Psoas muscle (tissue), 8 donors: ENCODE results near the gene HTR2B. TPM values are rescaled to one million over a fixed set of nuclear protein-coding genes. Genes with fewer than 3 reads are reported as not detected.
"Not testable (repeated sequence)": the region's sequence is repeated elsewhere in the genome, so short reads cannot be mapped to it uniquely, and the experiment has no call there.

Experiments used
- ATAC-seq, 4 donors: fragments of 200-7000 bp; cut with Tn5 transposase; one replicate each; pipeline ENCODE4 v1.9.1; 2020; ENCODE audit warnings: moderate library complexity in 3 of 4, mild to moderate bottlenecking in 2 of 4
- DNase-seq, 2 donors: peaks; one replicate each; pipeline ENCODE4 v3.0.0-alpha.2; 2020
- H3K27ac ChIP-seq: fragments of 200-600 bp; one replicate; pipeline ENCODE4 v1.8.0; 2022
- H3K27me3 ChIP-seq, 3 donors: fragments of 200-600 bp in 1 of 3; one replicate each; pipeline versions ENCODE4 v1.6.1 to v1.8.0; 2013 to 2022; ENCODE audit warnings: low read length in 2 of 3, mild to moderate bottlenecking in 2 of 3, moderate library complexity in 1 of 3; ENCODE audit not compliant: insufficient read depth in 3 of 3
- H3K36me3 ChIP-seq, 2 donors: fragments of 200-600 bp in 1 of 2; one replicate each; pipeline versions ENCODE4 v1.6.1 to v1.8.0; 2013 to 2022; ENCODE audit warnings: low read depth in 1 of 2, mild to moderate bottlenecking in 1 of 2, moderate library complexity in 1 of 2; ENCODE audit not compliant: insufficient read depth in 1 of 2
- H3K4me1 ChIP-seq: fragments of 200-600 bp; one replicate; pipeline ENCODE4 v1.8.0; 2022
- H3K4me3 ChIP-seq: fragments of 200-600 bp; one replicate; pipeline ENCODE4 v1.8.0; 2022; ENCODE audit warnings: mild to moderate bottlenecking
- H3K9me3 ChIP-seq: fragments of 200-600 bp; one replicate; pipeline ENCODE4 v1.8.0; 2022
- WGBS, 3 donors: extraction: QIAGEN DNeasy Blood & Tissue Kit; methylation state at CpG; one replicate each; pipeline versions ENCODE4 v1.1.6 to v1.1.7; 2013; 5-methylcytosine and 5-hydroxymethylcytosine counted together
- intact Hi-C, 2 donors: fragments of 100-400 bp; cut with DNase I; formaldehyde crosslinking; loops; one replicate each; pipeline versions ENCODE4 v1.11.0 to v1.14.2; 2022
- polyA plus RNA-seq, 3 donors: library from polyadenylated mRNA; stranded (reverse); fragments of 200-250 nt; gene quantifications; one replicate each; pipeline ENCODE4 v1.2.3, GENCODE V29; 2013
- total RNA-seq, 4 donors: library from RNA; stranded (reverse); fragmentation: NEBNext Ultra II Directional in 2 of 4; extraction: Animal tissue kit (Norgen Biotek cat#: 25700) in 2 of 4; gene quantifications; one replicate each; pipeline versions ENCODE4 v1.2.1 to v1.2.4, GENCODE V29; 2021 to 2023
- TF ChIP-seq, protein P1 (sequence below): fragments of 200-600 bp; IDR thresholded peaks from one replicate; pipeline ENCODE4 v1.8.0; 2022; ENCODE audit warnings: antibody characterized with exemption
- donor health status: healthy with polysubstance abuse.
- donor health status: DM: no; HTN: no; CAD: no; lungs with moderate emphysema.
- donor health status: Bipolar disorder and iron deficiency.
- donor health status: healthy.
- donor health status: DM: yes; HTN: yes; CAD: no.
- donor health status: DM: no; HTN: no; CAD: no.
- donor health status: DM: no; HTN: no; CAD: no.
- donor health status: DM: yes; HTN: yes; CAD: no.

The HTR2B gene
- total and polyA plus RNA-seq, 7 donors: 0.08 to 0.54 (median 0.17) TPM; not detected in 2

DNA sequence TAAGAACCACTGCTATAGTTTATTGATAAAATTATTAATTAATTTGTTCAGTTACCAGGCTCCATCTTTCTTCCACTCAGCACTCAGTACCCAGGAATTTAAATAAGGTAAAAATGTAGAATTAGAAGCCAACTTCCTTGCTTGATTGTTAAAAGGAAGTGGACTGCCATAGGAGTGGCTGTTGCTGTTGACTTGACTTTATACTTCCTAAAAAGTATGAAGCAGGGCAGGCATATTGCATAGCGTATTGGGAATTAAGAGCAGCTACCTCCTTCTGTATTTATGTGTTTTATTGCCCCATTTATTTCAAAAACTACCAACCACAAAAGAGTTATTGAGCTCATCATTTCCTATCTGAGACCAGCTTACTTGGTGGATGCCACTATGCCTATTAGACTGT lies 40.3 kb downstream of the HTR2B start:
- intact Hi-C loops: loop anchor here in 1 of 2 donors (10.0 kb wide), 1 partner anchor 370 kb away; no protein-coding TSS in a partner anchor
- H3K27me3 ChIP-seq: no peaks in the 10 kb centered on the region

DNA sequence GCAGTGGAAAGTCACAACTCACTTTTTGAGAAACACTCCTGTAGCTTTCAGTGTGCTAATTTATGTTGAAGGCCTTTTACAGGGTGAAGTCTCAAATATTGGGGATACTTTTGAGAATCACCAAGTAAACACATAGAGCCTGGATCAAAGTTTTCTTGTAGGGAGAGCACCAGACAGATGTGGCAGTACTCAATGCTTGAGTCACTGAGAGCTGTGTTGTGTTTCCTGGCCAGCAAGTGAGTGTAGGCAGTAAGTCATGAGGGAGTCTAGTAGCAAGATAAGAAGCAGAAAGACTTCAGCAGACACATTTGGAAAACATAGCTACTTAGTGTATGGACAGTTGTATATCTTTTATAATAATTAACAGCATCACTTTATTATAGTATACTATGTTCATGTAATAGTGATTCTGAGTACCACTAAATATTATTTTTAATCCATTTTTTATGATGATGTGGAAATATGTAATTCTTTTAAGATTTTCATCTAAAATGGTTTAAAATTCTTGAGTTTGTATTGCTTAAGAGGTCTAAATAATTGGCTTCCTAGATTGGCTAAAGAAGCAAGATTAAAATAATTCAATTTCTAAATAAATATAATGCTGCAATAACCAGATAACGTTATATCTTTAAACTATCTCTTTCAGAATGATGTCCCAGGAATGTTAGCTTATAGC lies 55.3 kb downstream of the HTR2B start:
- peaks cover 11 to 100% of the 10 kb centered on the region in 2 donors for H3K36me3 ChIP-seq
- no peak overlapping the region for H3K4me3 ChIP-seq
- TF ChIP-seq, protein P1, sequence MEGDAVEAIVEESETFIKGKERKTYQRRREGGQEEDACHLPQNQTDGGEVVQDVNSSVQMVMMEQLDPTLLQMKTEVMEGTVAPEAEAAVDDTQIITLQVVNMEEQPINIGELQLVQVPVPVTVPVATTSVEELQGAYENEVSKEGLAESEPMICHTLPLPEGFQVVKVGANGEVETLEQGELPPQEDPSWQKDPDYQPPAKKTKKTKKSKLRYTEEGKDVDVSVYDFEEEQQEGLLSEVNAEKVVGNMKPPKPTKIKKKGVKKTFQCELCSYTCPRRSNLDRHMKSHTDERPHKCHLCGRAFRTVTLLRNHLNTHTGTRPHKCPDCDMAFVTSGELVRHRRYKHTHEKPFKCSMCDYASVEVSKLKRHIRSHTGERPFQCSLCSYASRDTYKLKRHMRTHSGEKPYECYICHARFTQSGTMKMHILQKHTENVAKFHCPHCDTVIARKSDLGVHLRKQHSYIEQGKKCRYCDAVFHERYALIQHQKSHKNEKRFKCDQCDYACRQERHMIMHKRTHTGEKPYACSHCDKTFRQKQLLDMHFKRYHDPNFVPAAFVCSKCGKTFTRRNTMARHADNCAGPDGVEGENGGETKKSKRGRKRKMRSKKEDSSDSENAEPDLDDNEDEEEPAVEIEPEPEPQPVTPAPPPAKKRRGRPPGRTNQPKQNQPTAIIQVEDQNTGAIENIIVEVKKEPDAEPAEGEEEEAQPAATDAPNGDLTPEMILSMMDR: no peak
- no peak overlapping the region for H3K27ac ChIP-seq
- H3K4me1 ChIP-seq: no peaks in the 10 kb centered on the region
- DNase-seq (no peak), ATAC-seq (no peak)
- no peaks in the 10 kb centered on the region for H3K9me3 ChIP-seq
- intact Hi-C loops: no loop called here
- WGBS, 3 donors: 90 to 96% (median 95%) methylated on average over 1 of the region's 1 CpG
- H3K27me3 ChIP-seq: no peaks in the 10 kb centered on the region

More for the DNA sequence above, 40.3 kb downstream of the HTR2B start:
- 90 to 100% (median 96%) methylated on average over 1 of the region's 1 CpG for WGBS, 3 donors
- no peak overlapping the region for H3K27ac ChIP-seq
- no peaks in the 10 kb centered on the region for H3K4me1 ChIP-seq
- H3K9me3 ChIP-seq: no peaks in the 10 kb centered on the region
- ATAC-seq: no peak
- peaks cover 20 to 100% of the 10 kb centered on the region in 2 donors for H3K36me3 ChIP-seq
- no peak overlapping the region for H3K4me3 ChIP-seq
- TF ChIP-seq, protein P1: no peak
- no peak for DNase-seq

DNA sequence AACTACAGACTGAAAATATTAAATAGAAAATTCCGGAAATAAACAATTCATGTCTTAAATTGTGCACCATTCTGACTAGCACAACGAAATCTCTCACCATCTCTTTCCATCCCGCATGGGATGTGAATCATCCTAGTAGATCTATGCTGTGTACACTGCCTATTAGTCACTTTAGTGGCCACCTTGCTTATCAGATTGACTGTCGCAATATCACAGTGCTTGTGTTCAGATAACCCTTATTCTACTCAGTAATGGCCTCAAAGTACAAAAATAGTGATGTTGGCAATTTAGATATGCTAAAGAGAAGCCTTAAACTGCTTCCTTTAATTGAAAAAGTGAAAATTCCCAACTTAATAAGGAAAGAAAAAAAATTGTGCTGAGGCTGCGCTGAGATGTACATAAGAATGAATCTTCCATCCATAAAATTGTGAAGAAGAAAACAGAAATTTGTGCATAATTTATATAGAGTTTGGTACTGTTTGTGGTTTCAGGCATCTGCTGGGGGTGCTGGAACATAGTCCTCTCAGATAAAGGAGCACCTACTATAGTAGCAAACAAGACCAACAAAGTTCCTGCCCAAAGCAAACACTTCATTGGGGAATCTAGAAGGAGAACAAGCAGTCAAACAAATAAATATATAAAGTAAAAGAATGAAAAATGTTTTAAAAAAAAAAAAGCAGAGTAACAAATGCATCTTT lies 56.2 kb downstream of the HTR2B start:
- Histone ChIP-seq H3K27ac (no peak overlapping the region), H3K9me3 (no peaks in the 10 kb centered on the region), H3K4me1 (no peaks in the 10 kb centered on the region), H3K4me3 (no peak overlapping the region), H3K36me3 (peaks cover 16 to 100% of the 10 kb centered on the region in 2 donors), H3K27me3 (no peaks in the 10 kb centered on the region)
- intact Hi-C loops: no loop called here
- DNase-seq (no peak), ATAC-seq (peak in 2 of 4 donors; percentile 35 to 53)
- WGBS, 3 donors: 95 to 97% (median 95%) methylated on average over 5 of the region's 5 CpGs
- TF ChIP-seq, protein P1: no peak

DNA sequence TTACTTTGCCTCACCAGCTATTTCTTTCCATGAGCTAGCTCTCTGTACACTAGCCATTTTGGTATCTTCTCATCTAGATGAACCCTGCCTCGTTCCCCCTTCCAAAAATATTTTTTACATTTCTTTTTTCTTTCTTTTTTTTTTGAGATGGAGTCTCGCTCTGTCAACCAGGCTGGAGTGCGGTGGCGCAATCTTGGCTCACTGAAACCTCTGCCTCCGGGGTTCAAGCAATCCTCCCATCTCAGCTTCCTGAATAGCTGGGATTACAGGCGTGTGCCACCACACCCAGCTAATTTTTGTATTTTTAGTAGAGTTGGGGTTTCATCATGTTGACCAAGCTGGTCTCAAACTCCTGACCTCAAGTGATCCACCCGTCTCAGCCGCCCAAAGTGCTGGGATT lies 57.3 kb downstream of the HTR2B start:
- H3K27me3 ChIP-seq, H3K4me3 ChIP-seq, H3K9me3 ChIP-seq, H3K4me1 ChIP-seq, intact Hi-C loops, ATAC-seq, H3K27ac ChIP-seq, DNase-seq: not testable (repeated sequence)
- H3K36me3 ChIP-seq: peaks cover 17 to 100% of the 10 kb centered on the region in 2 donors
- 93 to 96% (median 93%) methylated on average over 8 of the region's 8 CpGs for WGBS, 3 donors

DNA sequence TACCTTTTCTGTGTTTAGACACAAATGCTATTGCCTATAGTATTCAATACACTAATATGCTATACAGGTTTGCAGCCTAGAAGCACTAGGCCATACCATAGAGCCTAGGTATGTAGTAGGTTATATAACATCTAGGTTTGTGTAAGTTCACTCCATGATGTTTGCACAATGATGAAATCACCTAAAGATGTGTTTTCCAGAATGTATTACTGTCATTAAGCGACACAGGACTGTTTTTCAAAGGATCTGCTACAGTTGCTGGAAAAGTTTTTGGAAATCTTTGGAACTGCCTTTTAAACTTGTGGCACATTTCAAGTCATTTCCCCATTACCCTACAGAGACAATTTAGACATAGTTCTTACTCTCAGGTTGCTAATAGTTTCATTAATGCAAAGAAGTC lies 58.9 kb downstream of the HTR2B start:
- H3K27me3 ChIP-seq: no peaks in the 10 kb centered on the region
- DNase-seq: no peak
- intact Hi-C loops: no loop called here
- H3K4me1 ChIP-seq: peaks cover 7% of the 10 kb centered on the region
- WGBS, 3 donors: 94 to 97% (median 95%) methylated on average over 1 of the region's 1 CpG
- no peaks in the 10 kb centered on the region for H3K9me3 ChIP-seq
- peaks cover 23 to 100% of the 10 kb centered on the region in 2 donors for H3K36me3 ChIP-seq
- TF ChIP-seq, protein P1: no peak
- no peak overlapping the region for H3K27ac ChIP-seq
- H3K4me3 ChIP-seq: no peak overlapping the region
- ATAC-seq: no peak
